Ovary (tissue), 9 donors: ENCODE measurements around the gene PPP2R5C. TPM values are rescaled to one million over a fixed set of nuclear protein-coding genes. Genes with fewer than 3 reads are reported as not detected.

Experiments
- DNase-seq, 5 donors: peaks; one replicate each; pipeline ENCODE4 v3.0.0-alpha.2; 2019 to 2020
- H3K27ac ChIP-seq, 2 donors: fragments of 200-600 bp; one replicate each; pipeline versions ENCODE4 v1.5.1 to v1.8.0; 2019 to 2022
- H3K27me3 ChIP-seq: fragments of 200-600 bp; one replicate; pipeline ENCODE4 v1.8.0; 2022
- H3K36me3 ChIP-seq: fragments of 200-600 bp; sonication (generic); one replicate; pipeline ENCODE4 v1.5.1; 2019
- H3K4me1 ChIP-seq: one replicate; pipeline ENCODE4 v1.8.1; 2013; ENCODE audit warnings: mild to moderate bottlenecking, moderate library complexity; ENCODE audit not compliant: insufficient read depth
- H3K4me3 ChIP-seq: fragments of 200-600 bp; sonication (generic); one replicate; pipeline ENCODE4 v1.5.1; 2017
- H3K9me3 ChIP-seq, 2 donors: fragments of 200-600 bp in 1 of 2; sonication (generic) in 1 of 2; one replicate each; pipeline versions ENCODE4 v1.5.1 to v1.8.1; 2013 to 2019; ENCODE audit warnings: mild to moderate bottlenecking in 1 of 2, moderate library complexity in 1 of 2
- EP300 ChIP-seq: sonication (generic); formaldehyde crosslinking; IDR thresholded peaks from one replicate; pipeline ENCODE4 v1.6.1; 2017; ENCODE audit warnings: antibody characterized with exemption
- POLR2A ChIP-seq: fragments of 450-650 bp; IDR thresholded peaks from one replicate; pipeline ENCODE4 v1.6.1; 2017; ENCODE audit warnings: antibody characterized with exemption, mild to moderate bottlenecking, moderate library complexity
- whole genome bisulfite sequencing, 3 donors: extraction: QIAGEN DNeasy Blood & Tissue Kit in 1 of 3; methylation state at CpG; one replicate each; pipeline versions ENCODE4 v1.1.5 to v1.1.7; 2013 to 2017; 5-methylcytosine and 5-hydroxymethylcytosine counted together
- intact Hi-C, 4 donors: fragments of 100-400 bp; cut with DNase I; formaldehyde crosslinking; loops; one replicate each; pipeline versions ENCODE4 v1.11.0 to v1.15.1; 2022 to 2023
- polyA plus RNA-seq, 2 donors: library from polyadenylated mRNA; stranded (reverse); fragments of 200-250 nt in 1 of 2; fragments of 350-450 nt in 1 of 2; fragmentation: Illumina TruSeq in 1 of 2; extraction: RNeasy Lipid Tissue Mini Kit (QIAGEN cat#74804) in 1 of 2; gene quantifications; one replicate each; pipeline ENCODE4 v1.2.3, GENCODE V29; 2013 to 2014
- total RNA-seq, 7 donors: library from RNA; depleted of rRNA in 2 of 7; stranded (reverse); fragments of >200 nt in 2 of 7; fragmentation: NEBNext Ultra II Directional in 3 of 7; extraction: Animal tissue kit (Norgen Biotek cat#: 25700) in 3 of 7; gene quantifications; one replicate each; pipeline versions ENCODE4 v1.1.0 to v1.2.4, GENCODE V29; 2016 to 2023
- TF ChIP-seq, protein P1 (sequence below), 3 donors: fragments of 450-650 bp in 2 of 3; fragments of 200-600 bp in 1 of 3; IDR thresholded peaks; one replicate each; pipeline versions ENCODE4 v1.5.1 to v1.8.0; 2016 to 2022; ENCODE audit warnings: antibody characterized with exemption in 3 of 3, mild to moderate bottlenecking in 1 of 3
- donor health status: DM: no; HTN: no; CAD: no; lungs with moderate emphysema.
- donor health status: DM: no; HTN: no; CAD: no.
- donor health status: Bipolar disorder and iron deficiency.
- donor health status: DM: yes; HTN: yes; CAD: no.
- donor health status: DM: no; HTN: no; CAD: no.
- donor health status: DM: yes; HTN: yes; CAD: no.

The PPP2R5C gene
- total and polyA plus RNA-seq, 9 donors = 52.8 to 136 (median 96.6) TPM

DNA sequence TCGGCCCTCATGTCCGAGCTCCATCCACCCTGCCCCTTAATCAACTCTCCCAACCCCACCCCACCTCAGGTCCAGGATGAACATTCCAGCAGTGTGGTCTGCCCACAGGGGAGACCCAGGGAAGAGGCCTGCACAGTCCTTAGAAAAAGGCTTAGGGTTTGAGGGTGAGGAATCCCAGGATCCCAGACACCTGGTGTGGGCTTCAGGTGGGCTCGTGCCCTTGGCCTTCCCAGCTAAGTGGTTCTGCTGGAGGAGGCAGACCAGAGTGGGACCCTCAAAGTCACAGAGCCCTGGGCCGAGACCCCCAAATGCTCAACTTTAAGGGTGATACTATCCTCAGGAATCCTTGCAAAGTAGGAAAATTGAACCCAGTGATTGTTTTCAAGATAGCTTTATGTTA is 25.4 kb upstream of the PPP2R5C start:
- H3K27ac ChIP-seq = no peak overlapping the region
- peaks cover 2% of the 10 kb centered on the region for H3K4me1 ChIP-seq
- H3K4me3 ChIP-seq = no peak overlapping the region
- no peak for DNase-seq
- no peaks in the 10 kb centered on the region for H3K36me3 ChIP-seq
- no peaks in the 10 kb centered on the region for H3K27me3 ChIP-seq
- WGBS, 3 donors = 73 to 90% (median 87%) methylated on average over 4 of the region's 4 CpGs
- H3K9me3 ChIP-seq = no peaks in the 10 kb centered on the region
- intact Hi-C loops = no loop called here
- TF ChIP-seq, protein P1, sequence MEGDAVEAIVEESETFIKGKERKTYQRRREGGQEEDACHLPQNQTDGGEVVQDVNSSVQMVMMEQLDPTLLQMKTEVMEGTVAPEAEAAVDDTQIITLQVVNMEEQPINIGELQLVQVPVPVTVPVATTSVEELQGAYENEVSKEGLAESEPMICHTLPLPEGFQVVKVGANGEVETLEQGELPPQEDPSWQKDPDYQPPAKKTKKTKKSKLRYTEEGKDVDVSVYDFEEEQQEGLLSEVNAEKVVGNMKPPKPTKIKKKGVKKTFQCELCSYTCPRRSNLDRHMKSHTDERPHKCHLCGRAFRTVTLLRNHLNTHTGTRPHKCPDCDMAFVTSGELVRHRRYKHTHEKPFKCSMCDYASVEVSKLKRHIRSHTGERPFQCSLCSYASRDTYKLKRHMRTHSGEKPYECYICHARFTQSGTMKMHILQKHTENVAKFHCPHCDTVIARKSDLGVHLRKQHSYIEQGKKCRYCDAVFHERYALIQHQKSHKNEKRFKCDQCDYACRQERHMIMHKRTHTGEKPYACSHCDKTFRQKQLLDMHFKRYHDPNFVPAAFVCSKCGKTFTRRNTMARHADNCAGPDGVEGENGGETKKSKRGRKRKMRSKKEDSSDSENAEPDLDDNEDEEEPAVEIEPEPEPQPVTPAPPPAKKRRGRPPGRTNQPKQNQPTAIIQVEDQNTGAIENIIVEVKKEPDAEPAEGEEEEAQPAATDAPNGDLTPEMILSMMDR (IDR thresholded peaks at IDR 0.05) = no peak
- TF ChIP-seq EP300 (no peak), POLR2A (no peak)

DNA sequence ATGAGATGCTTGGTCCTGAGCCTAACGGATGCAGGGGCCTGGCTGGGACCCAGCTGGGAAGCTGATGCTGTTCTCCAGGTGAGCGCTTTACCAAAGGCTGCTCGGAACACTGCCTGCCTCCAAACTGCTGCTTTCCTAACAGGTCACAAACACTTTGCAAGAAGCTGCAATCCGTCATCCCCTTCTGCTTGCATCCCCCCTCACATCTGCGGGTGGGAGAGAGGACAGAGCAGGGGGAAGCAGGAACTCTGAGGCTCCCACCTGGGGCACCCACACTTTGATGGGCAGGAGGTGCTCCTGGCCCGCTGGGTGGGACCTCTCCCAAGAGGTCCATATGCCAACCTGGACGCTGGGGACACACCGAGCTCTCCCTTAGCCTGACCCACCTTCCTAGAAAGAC is 24.9 kb upstream of the PPP2R5C start:
- no peaks in the 10 kb centered on the region for H3K36me3 ChIP-seq
- DNase-seq = no peak
- no peak overlapping the region for H3K27ac ChIP-seq
- H3K9me3 ChIP-seq = no peaks in the 10 kb centered on the region
- WGBS, 3 donors = 73 to 78% (median 77%) methylated on average over 8 of the region's 8 CpGs
- intact Hi-C loops = no loop called here
- no peak for TF ChIP-seq EP300
- TF ChIP-seq, protein P1 (IDR thresholded peaks at IDR 0.05) = no peak
- no peak for TF ChIP-seq POLR2A
- H3K4me3 ChIP-seq = no peak overlapping the region
- no peaks in the 10 kb centered on the region for H3K4me1 ChIP-seq
- H3K27me3 ChIP-seq = no peaks in the 10 kb centered on the region

DNA sequence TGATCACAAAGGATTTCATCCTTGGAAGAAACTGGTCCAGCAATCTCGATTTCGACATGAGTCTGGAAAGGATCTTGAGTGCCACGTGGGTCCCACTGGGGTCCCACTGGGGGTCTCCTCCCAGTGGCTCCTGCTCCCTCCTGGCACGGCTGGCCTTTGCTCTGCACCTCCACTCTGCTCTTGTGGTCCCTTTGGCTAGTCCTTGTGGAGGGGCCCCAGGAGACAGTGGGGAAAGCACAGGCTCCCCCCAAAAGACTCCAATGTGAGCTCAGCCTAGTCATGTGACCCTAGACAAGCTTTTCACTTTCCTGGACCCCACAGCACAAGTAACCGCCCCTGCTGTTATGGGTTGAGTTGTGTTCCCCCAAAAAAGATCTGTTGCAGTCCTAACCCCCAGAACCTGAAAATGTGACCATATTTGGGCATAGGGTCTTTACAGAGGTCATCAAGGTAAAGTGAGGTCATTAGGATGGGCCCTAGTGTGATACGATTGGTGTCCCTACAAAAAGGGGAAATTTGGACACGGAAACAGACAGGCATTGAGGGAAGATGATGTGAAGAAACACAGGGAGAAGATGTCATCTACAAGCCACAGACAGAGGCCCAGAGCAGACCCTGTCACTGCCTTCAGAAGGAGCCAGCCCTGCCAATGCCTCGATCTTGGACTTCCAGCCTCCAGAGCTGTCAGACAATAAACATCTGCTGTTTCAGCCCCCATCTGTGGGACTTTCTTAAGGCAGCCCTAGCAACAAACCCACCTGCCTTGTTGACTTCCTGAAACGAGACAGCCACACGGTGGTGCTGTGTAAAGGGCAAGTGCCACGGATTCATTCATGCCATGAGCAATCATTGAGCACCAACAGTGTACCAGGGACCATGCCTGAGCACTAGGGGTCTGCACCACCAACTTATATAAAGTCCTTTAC is 23.8 kb upstream of the PPP2R5C start:
- no peaks in the 10 kb centered on the region for H3K4me1 ChIP-seq
- H3K4me3 ChIP-seq = no peak overlapping the region
- no peaks in the 10 kb centered on the region for H3K27me3 ChIP-seq
- no peak for DNase-seq
- intact Hi-C loops = no loop called here
- no peak overlapping the region for H3K27ac ChIP-seq
- 68 to 75% (median 71%) methylated on average over 11 of the region's 11 CpGs for WGBS, 3 donors
- TF ChIP-seq, protein P1 (IDR thresholded peaks at IDR 0.05) = no peak
- TF ChIP-seq POLR2A (no peak), EP300 (no peak)
- no peaks in the 10 kb centered on the region for H3K9me3 ChIP-seq
- no peaks in the 10 kb centered on the region for H3K36me3 ChIP-seq

DNA sequence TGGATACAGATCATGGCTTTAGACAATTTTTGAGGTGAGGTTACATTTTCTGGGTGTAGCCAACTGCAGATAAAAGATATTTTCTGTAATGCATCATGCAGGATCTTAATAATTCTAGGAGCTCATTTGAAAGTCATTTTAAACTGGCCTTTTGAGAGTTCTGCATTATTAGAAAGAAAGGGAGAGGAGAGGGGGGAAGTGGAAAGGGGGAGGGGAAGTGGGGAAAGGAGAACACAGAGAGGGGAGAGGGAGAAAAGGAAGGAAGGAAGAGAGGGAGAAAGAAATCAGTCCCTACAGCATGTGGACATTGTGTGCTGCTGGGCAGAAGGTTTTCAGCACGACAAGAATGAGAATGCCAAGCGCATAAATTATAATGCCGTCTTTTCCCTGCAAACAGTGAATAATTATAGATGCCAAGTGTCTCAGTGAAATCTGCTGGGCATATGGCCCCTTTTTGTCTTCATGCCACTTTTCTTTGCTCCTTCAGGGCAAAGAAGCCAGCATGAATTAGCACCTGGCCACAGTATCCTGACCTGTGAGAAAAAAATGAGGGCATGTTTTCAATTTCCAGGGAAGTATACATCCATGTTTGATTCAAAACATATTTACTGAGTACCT is 22.7 kb upstream of the PPP2R5C start:
- intact Hi-C loops = no loop called here
- no peak overlapping the region for H3K4me3 ChIP-seq
- H3K36me3 ChIP-seq = no peaks in the 10 kb centered on the region
- H3K9me3 ChIP-seq = no peaks in the 10 kb centered on the region
- no peaks in the 10 kb centered on the region for H3K27me3 ChIP-seq
- 61 to 66% (median 64%) methylated on average over 3 of the region's 3 CpGs for WGBS, 3 donors
- TF ChIP-seq, protein P1 (IDR thresholded peaks at IDR 0.05) = no peak
- no peak for TF ChIP-seq POLR2A
- H3K27ac ChIP-seq = no peak overlapping the region
- H3K4me1 ChIP-seq = no peaks in the 10 kb centered on the region
- DNase-seq = no peak
